Endothelial cell (in vitro differentiated cells): Measurements from ENCODE around the gene RAPGEF5. TPM values are rescaled to one million over a fixed set of nuclear protein-coding genes. Genes with fewer than 3 reads are reported as not detected.

Experiments
- DNase-seq: peaks from one replicate; pipeline ENCODE4 v3.0.0; 2021; ENCODE audit warnings: low spot score
- H3K27ac Mint-ChIP-seq: one replicate; pipeline ENCODE4 v1.8.0; 2021; ENCODE audit warnings: mixed read lengths, inconsistent platforms; ENCODE audit not compliant: unreplicated experiment
- H3K27me3 Mint-ChIP-seq: one replicate; pipeline ENCODE4 v1.8.0; 2021; ENCODE audit warnings: mild to moderate bottlenecking, moderate library complexity, mixed read lengths, inconsistent platforms; ENCODE audit not compliant: unreplicated experiment
- H3K36me3 Mint-ChIP-seq: one replicate; pipeline ENCODE4 v1.8.0; 2021; ENCODE audit warnings: mild to moderate bottlenecking, low read depth, mixed read lengths, inconsistent platforms; ENCODE audit not compliant: unreplicated experiment
- H3K4me1 Mint-ChIP-seq: one replicate; pipeline ENCODE4 v1.8.0; 2021; ENCODE audit warnings: mild to moderate bottlenecking, mixed read lengths, inconsistent platforms; ENCODE audit not compliant: unreplicated experiment
- H3K4me3 Mint-ChIP-seq: one replicate; pipeline ENCODE4 v1.8.0; 2021; ENCODE audit warnings: mild to moderate bottlenecking, mixed read lengths, inconsistent platforms; ENCODE audit not compliant: unreplicated experiment
- H3K9me3 Mint-ChIP-seq: one replicate; pipeline ENCODE4 v1.8.0; 2021; ENCODE audit warnings: mixed read lengths, inconsistent platforms; ENCODE audit not compliant: unreplicated experiment
- total RNA-seq: library from RNA; stranded (reverse); fragmentation: NEBNext Ultra II Directional; extraction: Animal tissue kit (Norgen Biotek cat#: 25700); gene quantifications from one replicate; pipeline ENCODE4 v1.2.1, GENCODE V29; 2021; ENCODE audit not compliant: unreplicated experiment
- TF ChIP-seq, protein P1 (sequence below): fragments of 200-600 bp; sonication (generic); IDR thresholded peaks from one replicate; pipeline ENCODE4 v1.5.0; 2021; ENCODE audit warnings: antibody characterized with exemption; ENCODE audit not compliant: unreplicated experiment

Gene RAPGEF5
- total RNA-seq, 1 donor from 2014 or later: 135 TPM

DNA sequence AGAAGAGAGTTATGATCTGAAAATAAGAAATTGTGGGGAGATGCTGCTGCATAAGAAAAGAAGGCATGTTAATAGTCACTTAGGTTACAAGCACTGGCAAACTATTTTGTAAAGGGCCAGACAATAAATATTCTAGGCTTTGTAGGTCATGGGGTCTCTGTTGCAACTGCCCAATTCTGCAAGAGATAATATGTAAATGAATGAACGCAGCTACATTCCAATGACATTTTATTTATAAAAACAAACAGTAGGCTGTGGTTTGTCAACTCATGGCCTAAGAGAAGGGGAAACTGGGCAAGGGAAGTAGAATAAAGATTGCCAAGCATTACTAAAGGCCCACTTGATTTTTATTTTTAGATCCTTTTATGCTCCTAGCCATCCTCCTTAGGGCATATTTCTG lies 133.1 kb downstream of the RAPGEF5 start:
- no peak overlapping the region for H3K27ac Mint-ChIP-seq
- TF ChIP-seq, protein P1, sequence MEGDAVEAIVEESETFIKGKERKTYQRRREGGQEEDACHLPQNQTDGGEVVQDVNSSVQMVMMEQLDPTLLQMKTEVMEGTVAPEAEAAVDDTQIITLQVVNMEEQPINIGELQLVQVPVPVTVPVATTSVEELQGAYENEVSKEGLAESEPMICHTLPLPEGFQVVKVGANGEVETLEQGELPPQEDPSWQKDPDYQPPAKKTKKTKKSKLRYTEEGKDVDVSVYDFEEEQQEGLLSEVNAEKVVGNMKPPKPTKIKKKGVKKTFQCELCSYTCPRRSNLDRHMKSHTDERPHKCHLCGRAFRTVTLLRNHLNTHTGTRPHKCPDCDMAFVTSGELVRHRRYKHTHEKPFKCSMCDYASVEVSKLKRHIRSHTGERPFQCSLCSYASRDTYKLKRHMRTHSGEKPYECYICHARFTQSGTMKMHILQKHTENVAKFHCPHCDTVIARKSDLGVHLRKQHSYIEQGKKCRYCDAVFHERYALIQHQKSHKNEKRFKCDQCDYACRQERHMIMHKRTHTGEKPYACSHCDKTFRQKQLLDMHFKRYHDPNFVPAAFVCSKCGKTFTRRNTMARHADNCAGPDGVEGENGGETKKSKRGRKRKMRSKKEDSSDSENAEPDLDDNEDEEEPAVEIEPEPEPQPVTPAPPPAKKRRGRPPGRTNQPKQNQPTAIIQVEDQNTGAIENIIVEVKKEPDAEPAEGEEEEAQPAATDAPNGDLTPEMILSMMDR: no peak
- peaks cover 5% of the 10 kb centered on the region for H3K27me3 Mint-ChIP-seq
- H3K9me3 Mint-ChIP-seq: no peaks in the 10 kb centered on the region
- peaks cover 25% of the 10 kb centered on the region for H3K36me3 Mint-ChIP-seq
- DNase-seq: no peak
- H3K4me1 Mint-ChIP-seq: peaks cover 36% of the 10 kb centered on the region
- H3K4me3 Mint-ChIP-seq: no peak overlapping the region

DNA sequence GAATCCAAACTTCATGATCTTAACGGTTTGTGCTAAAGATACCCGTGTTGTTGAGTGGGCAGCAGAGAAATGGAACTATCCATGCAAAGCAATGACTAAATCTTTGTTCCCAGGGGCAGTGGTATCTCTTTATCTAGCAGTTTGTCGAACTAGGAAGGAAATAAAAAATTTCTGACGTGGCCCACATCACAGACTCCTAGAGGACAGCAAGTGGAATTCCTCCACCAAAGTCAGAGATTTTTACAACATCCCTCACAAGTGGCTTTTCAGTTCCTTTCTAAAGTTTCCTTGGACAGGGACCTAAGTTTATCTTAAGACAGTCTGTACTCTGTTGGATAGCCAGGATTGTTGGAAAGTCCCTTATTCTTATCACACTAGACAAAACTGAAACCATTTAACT lies 136.0 kb downstream of the RAPGEF5 start:
- DNase-seq: no peak
- H3K27me3 Mint-ChIP-seq: peaks cover 5% of the 10 kb centered on the region
- peak overlapping the region; percentile 99 for H3K27ac Mint-ChIP-seq
- no peaks in the 10 kb centered on the region for H3K9me3 Mint-ChIP-seq
- TF ChIP-seq, protein P1: no peak
- peak overlapping the region; percentile 92 for H3K4me3 Mint-ChIP-seq
- H3K4me1 Mint-ChIP-seq: peaks cover 62% of the 10 kb centered on the region
- H3K36me3 Mint-ChIP-seq: peaks cover 37% of the 10 kb centered on the region

DNA sequence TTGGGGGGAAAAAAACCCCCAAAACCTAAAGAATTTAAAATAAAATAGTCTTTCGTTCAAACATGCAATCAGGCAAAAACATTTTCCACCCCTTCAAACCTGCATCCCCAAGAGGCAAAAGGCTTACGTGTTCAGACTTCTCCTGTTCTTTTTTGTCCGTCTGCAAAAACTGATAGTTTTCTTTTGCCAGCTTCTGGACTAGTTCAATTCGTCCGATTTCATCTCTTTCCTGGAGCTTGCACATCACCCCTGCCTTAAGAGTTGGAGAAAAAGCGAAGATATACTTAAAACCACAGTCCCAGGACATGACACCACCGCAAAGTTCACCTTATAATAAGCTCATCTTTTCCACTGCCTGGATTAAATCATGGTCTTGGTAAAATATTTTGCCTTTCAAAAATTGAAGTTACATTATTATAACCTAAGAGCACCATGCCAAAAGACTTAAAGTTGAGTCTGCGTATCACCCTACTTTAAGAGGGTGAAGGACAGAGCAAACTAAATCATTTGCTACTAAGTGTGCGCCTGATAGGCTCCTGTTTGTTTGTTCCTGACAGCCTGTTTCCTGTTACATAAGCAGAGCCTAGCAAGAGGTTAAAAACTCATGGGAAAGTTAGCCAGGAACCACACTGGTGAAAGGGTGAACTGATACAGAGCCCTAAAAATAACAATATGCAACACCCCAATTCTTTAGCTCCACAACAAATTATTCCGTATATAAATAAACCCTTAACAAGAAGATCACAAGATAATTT lies 137.0 kb downstream of the RAPGEF5 start:
- TF ChIP-seq, protein P1: no peak
- Mint-ChIP-seq H3K4me1 (peaks cover 72% of the 10 kb centered on the region), H3K4me3 (peak overlapping the region; percentile 92), H3K27ac (peak overlapping the region; percentile 99), H3K9me3 (no peaks in the 10 kb centered on the region), H3K36me3 (peaks cover 44% of the 10 kb centered on the region), H3K27me3 (peaks cover 5% of the 10 kb centered on the region)
- no peak for DNase-seq

DNA sequence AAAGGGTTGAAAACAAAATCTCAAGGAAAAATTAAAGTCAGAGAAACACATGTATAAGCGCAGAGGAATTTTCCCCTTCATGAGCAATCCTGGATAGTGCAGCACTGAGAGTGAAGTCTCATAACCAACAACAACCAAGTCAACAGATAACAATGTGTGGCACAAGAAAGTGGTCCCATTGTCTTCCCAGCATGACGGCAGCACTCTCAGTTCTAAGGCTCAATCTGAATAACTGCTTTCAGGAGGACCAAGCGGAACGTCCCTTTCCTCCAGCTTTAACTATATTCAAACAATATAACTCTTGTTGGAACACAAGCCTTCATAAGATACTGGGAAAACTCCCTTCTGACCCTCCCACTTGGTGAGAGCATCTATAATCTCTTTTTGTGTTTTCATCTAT lies 137.9 kb downstream of the RAPGEF5 start:
- Mint-ChIP-seq H3K36me3 (peaks cover 46% of the 10 kb centered on the region), H3K4me1 (peaks cover 78% of the 10 kb centered on the region), H3K27ac (peak overlapping the region; percentile 97), H3K27me3 (peaks cover 5% of the 10 kb centered on the region), H3K4me3 (peak overlapping the region; percentile 92), H3K9me3 (no peaks in the 10 kb centered on the region)
- TF ChIP-seq, protein P1: no peak
- peak; percentile 11 for DNase-seq

DNA sequence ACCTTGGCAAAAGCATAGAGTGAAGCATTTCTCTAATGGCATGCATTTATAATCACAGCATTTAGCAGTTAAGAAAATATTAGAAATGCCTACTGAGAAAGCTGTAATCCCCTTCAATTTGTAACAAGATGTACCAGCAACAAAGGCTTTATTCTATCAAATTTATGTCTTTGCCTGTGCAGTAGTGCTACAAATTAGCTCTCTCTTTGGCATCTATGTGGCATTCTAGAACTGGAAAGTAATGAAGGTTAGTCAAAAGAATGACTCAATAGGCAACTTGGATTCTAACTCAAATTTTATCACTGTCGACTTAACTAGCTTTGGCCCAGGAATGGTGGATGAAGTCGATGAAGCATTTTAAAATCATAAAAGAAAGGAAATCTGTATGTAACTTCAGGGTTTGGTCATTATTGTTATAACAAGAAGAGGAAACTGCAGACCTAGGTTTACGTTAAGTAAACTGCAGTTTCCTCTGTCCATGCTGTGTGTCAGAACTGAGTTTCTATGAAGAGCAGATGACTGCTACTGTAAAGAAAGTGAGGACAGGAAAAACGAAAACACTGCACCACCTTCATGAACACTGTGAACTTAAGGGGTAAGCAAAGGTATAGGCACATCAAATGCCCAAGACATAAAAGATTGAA lies 140.0 kb downstream of the RAPGEF5 start:
- Mint-ChIP-seq H3K27me3 (peaks cover 10% of the 10 kb centered on the region), H3K9me3 (no peaks in the 10 kb centered on the region), H3K4me3 (peak overlapping the region; percentile 92), H3K4me1 (peaks cover 83% of the 10 kb centered on the region), H3K27ac (peak overlapping the region; percentile 99), H3K36me3 (peaks cover 43% of the 10 kb centered on the region)
- TF ChIP-seq, protein P1: no peak
- no peak for DNase-seq
